Gastrocnemius medialis (tissue), 4 donors: ENCODE measurements around the gene ITPR2.

Source experiments
- POLR2A ChIP-seq, 2 donors: fragments of 450-650 bp; IDR thresholded peaks; one replicate each; pipeline ENCODE4 v1.6.1; 2017; ENCODE audit warnings: antibody characterized with exemption in 2 of 2, mild to moderate bottlenecking in 2 of 2, moderate library complexity in 2 of 2
- TF ChIP-seq, protein P1 (sequence below), 5 experiments: fragments of 450-650 bp in 3 of 5; fragments of 200-600 bp in 2 of 5; sonication (generic) in 2 of 5; IDR thresholded peaks in 4 of 5; conservative IDR thresholded peaks in 1 of 5; 1 replicate in 4 of 5; 2 replicates in 1 of 5; pipeline ENCODE4 v1.5.1; 2016 to 2019; ENCODE audit warnings: antibody characterized with exemption in 5 of 5, mild to moderate bottlenecking in 3 of 5, moderate library complexity in 3 of 5

DNA sequence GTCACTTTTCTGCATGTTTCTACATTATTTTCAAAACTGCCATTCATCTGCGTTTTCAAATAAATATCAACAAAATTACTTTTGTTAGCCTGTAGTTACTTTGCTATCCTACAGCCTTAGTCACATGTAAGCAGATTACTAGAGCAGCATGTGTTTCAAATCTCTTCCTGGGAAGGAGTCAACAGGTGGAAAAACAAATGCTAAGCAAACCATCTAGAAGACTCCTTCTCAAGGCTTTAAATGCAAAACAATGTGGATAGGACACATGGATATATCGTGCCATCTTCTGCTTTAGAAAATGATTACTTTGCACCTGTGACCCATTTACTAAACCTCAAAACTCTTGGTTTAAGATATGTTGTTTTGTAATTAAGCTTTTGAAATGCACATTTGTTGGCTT lies 528.7 kb downstream of the ITPR2 start:
- TF ChIP-seq, protein P1, sequence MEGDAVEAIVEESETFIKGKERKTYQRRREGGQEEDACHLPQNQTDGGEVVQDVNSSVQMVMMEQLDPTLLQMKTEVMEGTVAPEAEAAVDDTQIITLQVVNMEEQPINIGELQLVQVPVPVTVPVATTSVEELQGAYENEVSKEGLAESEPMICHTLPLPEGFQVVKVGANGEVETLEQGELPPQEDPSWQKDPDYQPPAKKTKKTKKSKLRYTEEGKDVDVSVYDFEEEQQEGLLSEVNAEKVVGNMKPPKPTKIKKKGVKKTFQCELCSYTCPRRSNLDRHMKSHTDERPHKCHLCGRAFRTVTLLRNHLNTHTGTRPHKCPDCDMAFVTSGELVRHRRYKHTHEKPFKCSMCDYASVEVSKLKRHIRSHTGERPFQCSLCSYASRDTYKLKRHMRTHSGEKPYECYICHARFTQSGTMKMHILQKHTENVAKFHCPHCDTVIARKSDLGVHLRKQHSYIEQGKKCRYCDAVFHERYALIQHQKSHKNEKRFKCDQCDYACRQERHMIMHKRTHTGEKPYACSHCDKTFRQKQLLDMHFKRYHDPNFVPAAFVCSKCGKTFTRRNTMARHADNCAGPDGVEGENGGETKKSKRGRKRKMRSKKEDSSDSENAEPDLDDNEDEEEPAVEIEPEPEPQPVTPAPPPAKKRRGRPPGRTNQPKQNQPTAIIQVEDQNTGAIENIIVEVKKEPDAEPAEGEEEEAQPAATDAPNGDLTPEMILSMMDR (IDR thresholded peaks at IDR 0.05 in 4 of 5, conservative IDR thresholded peaks at IDR 0.05 in 1 of 5): no peak
- TF ChIP-seq POLR2A (IDR thresholded peaks at IDR 0.05): no peak
